OCI-LY7 (cell line): ENCODE measurements around the gene PDE4A. TPM values are rescaled to one million over a fixed set of nuclear protein-coding genes. Genes with fewer than 3 reads are reported as not detected.
"Not testable (repeated sequence)": the region's sequence is repeated elsewhere in the genome, so short reads cannot be mapped to it uniquely, and the experiment has no call there.

Source experiments
- BruUV-seq: library from RNA; stranded (reverse); fragments of 400-500 nt; replicated peaks from 2 replicates; lab custom pipeline; 2021; lab: Mats Ljungman, UMichigan
- CTCF ChIA-PET: fragments of 300-600 bp; sonication (Branson Sonifier 250); formaldehyde crosslinking; loops from one replicate; lab custom pipeline; 2022; ENCODE audit warnings: antibody characterized with exemption; ENCODE audit not compliant: unreplicated experiment; lab: Charles Lee
- POLR2A ChIA-PET: fragments of 300-600 bp; sonication (Branson Sonifier 250); formaldehyde crosslinking; loops from one replicate; lab custom pipeline; 2022; ENCODE audit warnings: antibody characterized with exemption; lab: Charles Lee
- DNase-seq: peaks from one replicate; pipeline ENCODE4 v3.0.0-alpha.2; 2015; ENCODE audit warnings: low spot score
- H2AFZ ChIP-seq: fragments of 200-600 bp; sonication (generic), shearing (Covaris generic); 2 replicates; pipeline ENCODE4 v1.6.1; 2014; ENCODE audit warnings: mild to moderate bottlenecking, antibody characterized with exemption, low read length, moderate library complexity
- H3K27ac ChIP-seq: fragments of 200-600 bp; sonication (generic); 2 replicates; pipeline ENCODE4 v1.5.1; 2014; ENCODE audit warnings: mixed run types, low read depth, mild to moderate bottlenecking, moderate library complexity, low read length, inconsistent platforms; ENCODE audit not compliant: poor library complexity, severe bottlenecking
- H3K36me3 ChIP-seq: fragments of 200-600 bp; sonication (generic); 2 replicates; pipeline ENCODE4 v1.6.1; 2014; ENCODE audit warnings: mild to moderate bottlenecking, antibody characterized with exemption, low read length, moderate library complexity, mixed read lengths; ENCODE audit not compliant: insufficient read depth
- H3K4me1 ChIP-seq: fragments of 200-600 bp; sonication (generic); 2 replicates; pipeline ENCODE4 v1.5.1; 2014; ENCODE audit warnings: mild to moderate bottlenecking, low read length; ENCODE audit not compliant: insufficient read depth, poor library complexity, severe bottlenecking
- H3K4me2 ChIP-seq: fragments of 200-600 bp; sonication (generic); 2 replicates; pipeline ENCODE4 v1.6.1; 2014; ENCODE audit warnings: mild to moderate bottlenecking, low read length
- H3K4me3 ChIP-seq: fragments of 200-600 bp; sonication (generic); 2 replicates; pipeline ENCODE4 v1.5.1; 2014; ENCODE audit warnings: mild to moderate bottlenecking, low read depth, low read length; ENCODE audit not compliant: poor library complexity, severe bottlenecking
- H3K79me2 ChIP-seq: fragments of 200-600 bp; sonication (generic); 2 replicates; pipeline ENCODE4 v1.6.1; 2016; ENCODE audit warnings: low read depth, mild to moderate bottlenecking, low read length, moderate library complexity, mixed read lengths; ENCODE audit not compliant: insufficient read depth
- H3K9me2 ChIP-seq: fragments of 200-600 bp; sonication (generic); 2 replicates; pipeline ENCODE4 v1.6.1; 2016; ENCODE audit warnings: mild to moderate bottlenecking, low read length, mixed read lengths; ENCODE audit not compliant: insufficient read depth
- H3K9me3 ChIP-seq: fragments of 200-600 bp; sonication (generic); 2 replicates; pipeline ENCODE4 v1.6.1; 2014; ENCODE audit warnings: mild to moderate bottlenecking, mixed run types, low read length, mixed read lengths
- H4K20me1 ChIP-seq: fragments of 200-600 bp; sonication (generic); 2 replicates; pipeline ENCODE4 v1.6.1; 2014; ENCODE audit warnings: mild to moderate bottlenecking, antibody characterized with exemption, low read length, moderate library complexity, mixed read lengths; ENCODE audit not compliant: insufficient read depth
- CTCF ChIP-seq: fragments of 200-600 bp; sonication (generic); conservative IDR thresholded peaks from 2 replicates; pipeline ENCODE4 v1.5.1; 2014; ENCODE audit warnings: mild to moderate bottlenecking, antibody characterized with exemption, low read length, moderate library complexity, mixed read lengths
- EZH2phosphoT487 ChIP-seq: fragments of 200-600 bp; sonication (generic); IDR thresholded peaks from 2 replicates; pipeline ENCODE4 v1.6.1; 2018; ENCODE audit warnings: low read depth, borderline replicate concordance, mild to moderate bottlenecking, mixed run types, antibody characterized with exemption, low read length, moderate library complexity, mixed read lengths
- intact Hi-C: fragments of 100-400 bp; cut with micrococcal nuclease; formaldehyde crosslinking; loops from one replicate; pipeline ENCODE4 v1.10.0; 2022; ENCODE audit not compliant: unreplicated experiment
- total RNA-seq, 2 experiments: library from RNA; depleted of rRNA in 1 of 2; stranded (reverse); fragments of >200 nt in 1 of 2; shearing (Covaris generic) in 1 of 2; gene quantifications; 2 replicates each; pipeline ENCODE4 v1.2.3, GENCODE V29; 2014 to 2022

The PDE4A gene
- total RNA-seq, 2 experiments from 2014 or later = 16.4 to 45.1 TPM

GRCh38 chr19:10407096-10407495, 13.2 kb upstream of the PDE4A start:
- Histone ChIP-seq H3K36me3 (peaks cover 19% of the 10 kb centered on the region; the same call in 1 of the 2 replicates), H2AFZ (no peak overlapping the region), H3K4me1 (peaks cover 82% of the 10 kb centered on the region), H3K4me3 (no peak overlapping the region), H3K79me2 (peaks cover 39% of the 10 kb centered on the region), H3K27ac (peak overlapping the region; percentile 100), H3K4me2 (peak overlapping the region; percentile 36), H3K9me3 (no peaks in the 10 kb centered on the region; the same call in 1 of the 2 replicates), H4K20me1 (no peaks in the 10 kb centered on the region), H3K9me2 (no peaks in the 10 kb centered on the region)
- intact Hi-C loops = loop anchor here (5.0 to 10.0 kb wide), 3 partner anchors 95 to 302 kb away; partner anchors contain the start of genes ANGPTL6, ILF3, KEAP1 and PPAN
- no TSS peak for BruUV-seq
- no peak for TF ChIP-seq EZH2phosphoT487
- no peak for TF ChIP-seq CTCF
- ChIA-PET POLR2A (interaction anchor here (0.6 to 5.8 kb wide), 4 partner anchors 10 to 308 kb away, joined by 3 to 60 read pairs (median 3); partner anchors contain the start of genes PDE4A and TYK2), CTCF (interaction anchor here (0.9 to 3.7 kb wide), 2 partner anchors 9 to 11 kb away, joined by 6 to 27 read pairs; no protein-coding TSS in a partner anchor)
- DNase-seq = no peak

- H3K36me3 ChIP-seq = peaks cover 10% of the 10 kb centered on the region; the same call in 1 of the 2 replicates
- CTCF ChIA-PET = interaction anchor here (0.6 kb wide), 2 partner anchors 14 to 15 kb away, joined by 3 read pairs; no protein-coding TSS in a partner anchor
- peak overlapping the region; percentile 71 for H3K4me2 ChIP-seq
- no peaks in the 10 kb centered on the region for H4K20me1 ChIP-seq
- H2AFZ ChIP-seq = no peak overlapping the region
- DNase-seq = peak; percentile 81
- intact Hi-C loops = loop anchor here (5.0 to 10.0 kb wide), 3 partner anchors 94 to 304 kb away; partner anchors contain the start of genes ANGPTL6, ILF3, KEAP1 and PPAN
- H3K4me1 ChIP-seq = peaks cover 94% of the 10 kb centered on the region
- H3K9me3 ChIP-seq = no peaks in the 10 kb centered on the region; the same call in 1 of the 2 replicates
- peaks cover 26% of the 10 kb centered on the region; the same call in 1 of the 2 replicates for H3K79me2 ChIP-seq
- no TSS peak for BruUV-seq
- POLR2A ChIA-PET = interaction anchor here (0.5 to 5.8 kb wide), 3 partner anchors 9 to 685 kb away, joined by 3 to 60 read pairs (median 4); no protein-coding TSS in a partner anchor
- H3K9me2 ChIP-seq = no peaks in the 10 kb centered on the region
- peak overlapping the region; percentile 100 for H3K27ac ChIP-seq
- peak overlapping the region; percentile 54 for H3K4me3 ChIP-seq
- TF ChIP-seq CTCF = no peak
Observed at GRCh38 chr19:10408511-10409283, 11.6 kb upstream of the PDE4A start.

- Histone ChIP-seq H3K4me3 (peak overlapping the region; percentile 61), H3K4me1 (peaks cover 98% of the 10 kb centered on the region), H3K36me3 (peaks cover 22% of the 10 kb centered on the region), H3K79me2 (peaks cover 43% of the 10 kb centered on the region), H3K4me2 (peak overlapping the region; percentile 78), H3K27ac (peak overlapping the region; percentile 100)
- H4K20me1 ChIP-seq, H2AFZ ChIP-seq, H3K9me2 ChIP-seq, intact Hi-C loops, H3K9me3 ChIP-seq, BruUV-seq: not testable (repeated sequence)
- DNase-seq = peak; percentile 63
- ChIA-PET CTCF (interaction anchor here (0.9 kb wide), 1 partner anchor 10 kb away, joined by 3 read pairs; no protein-coding TSS in a partner anchor), POLR2A (interaction anchor here (0.9 to 2.0 kb wide), 4 partner anchors 9 to 169 kb away, joined by 3 to 7 read pairs (median 6); partner anchors contain the start of genes ICAM5 and PDE4A)
Observed at GRCh38 chr19:10411224-10411623, 9.1 kb upstream of the PDE4A start.
